ENCODE results near the gene ZNF546. TPM values are rescaled to one million over a fixed set of nuclear protein-coding genes. Genes with fewer than 3 reads are reported as not detected.
A peak's percentile ranks its signal among the peaks of the same experiment; 100 is the strongest.
"Not testable (repeated sequence)": the region's sequence is repeated elsewhere in the genome, so short reads cannot be mapped to it uniquely, and the experiment has no call there.

ZNF546 gene
- 6.9 TPM for total RNA-seq
- long read RNA-seq, full-length matches to known transcripts = 7 of 7 reads
- long read RNA-seq, partial matches to known transcripts = 0 of 7 reads
- long read RNA-seq, other reads (novel, unspliced or antisense) = 0 of 7 reads

GRCh38 chr19:39996811-39997637, at the start of gene ZNF546:
Gene ZNF546, plus strand, starts transcription at chr19:39997060. Its CDS starts 1,267 bp downstream, at chr19:39998327.
- intact Hi-C loops (cut with micrococcal nuclease) = no loop called here
- ATAC-seq = peak; percentile 99
- peak; percentile 95 for DNase-seq

GRCh38 chr19:39949026-39949747, 47.7 kb upstream of the ZNF546 start:
- intact Hi-C loops (cut with micrococcal nuclease) = no loop called here
- DNase-seq (no peak), ATAC-seq (no peak)

- intact Hi-C loops (cut with micrococcal nuclease) = no loop called here
- no peak for ATAC-seq
- no peak for DNase-seq
Observed at GRCh38 chr19:39951065-39951650, 45.7 kb upstream of the ZNF546 start.

GRCh38 chr19:39951686-39952085, 45.2 kb upstream of the ZNF546 start:
- intact Hi-C loops (cut with micrococcal nuclease) = no loop called here
- ATAC-seq (no peak), DNase-seq (no peak)

GRCh38 chr19:39953915-39954314, 42.9 kb upstream of the ZNF546 start:
- intact Hi-C loops (cut with micrococcal nuclease) = no loop called here
- no peak for DNase-seq
- ATAC-seq = no peak

- intact Hi-C loops (cut with micrococcal nuclease); DNase-seq: not testable (repeated sequence)
Observed at GRCh38 chr19:39957886-39958285, 39.0 kb upstream of the ZNF546 start.

GRCh38 chr19:39958942-39959341, 37.9 kb upstream of the ZNF546 start:
- DNase-seq; intact Hi-C loops (cut with micrococcal nuclease); ATAC-seq: not testable (repeated sequence)

More at GRCh38 chr19:39957886-39958285, 39.0 kb upstream of the ZNF546 start:
- ATAC-seq = not testable (repeated sequence)

- DNase-seq; ATAC-seq; intact Hi-C loops (cut with micrococcal nuclease): not testable (repeated sequence)
Observed at GRCh38 chr19:39959407-39959806, 37.5 kb upstream of the ZNF546 start.

GRCh38 chr19:39963898-39964297, 33.0 kb upstream of the ZNF546 start:
- intact Hi-C loops (cut with micrococcal nuclease) = no loop called here
- no peak for ATAC-seq
- DNase-seq = no peak

- ATAC-seq (no peak), DNase-seq (no peak)
- intact Hi-C loops (cut with micrococcal nuclease) = no loop called here
Observed at GRCh38 chr19:39966617-39967016, 30.2 kb upstream of the ZNF546 start.

GRCh38 chr19:39967561-39967960, 29.3 kb upstream of the ZNF546 start:
- ATAC-seq = no peak
- intact Hi-C loops (cut with micrococcal nuclease) = no loop called here
- no peak for DNase-seq

- ATAC-seq (no peak), DNase-seq (no peak)
- intact Hi-C loops (cut with micrococcal nuclease) = no loop called here
Observed at GRCh38 chr19:39968789-39969188, 28.1 kb upstream of the ZNF546 start.

- ATAC-seq = no peak
- intact Hi-C loops (cut with micrococcal nuclease) = no loop called here
- no peak for DNase-seq
Observed at GRCh38 chr19:39969266-39969665, 27.6 kb upstream of the ZNF546 start.

- DNase-seq (no peak), ATAC-seq (no peak)
- intact Hi-C loops (cut with micrococcal nuclease) = no loop called here
Observed at GRCh38 chr19:39969681-39970424, 27.0 kb upstream of the ZNF546 start.

- DNase-seq (no peak), ATAC-seq (no peak)
- intact Hi-C loops (cut with micrococcal nuclease) = no loop called here
Observed at GRCh38 chr19:39970425-39970674, 26.5 kb upstream of the ZNF546 start.

GRCh38 chr19:39970675-39971379, 26.0 kb upstream of the ZNF546 start, which contains the start of gene PSMC4:
Gene PSMC4, plus strand, starts transcription at chr19:39971165. Its CDS starts 38 bp downstream, at chr19:39971203.
- peak; percentile 99 for ATAC-seq
- intact Hi-C loops (cut with micrococcal nuclease) = no loop called here
- DNase-seq = peak; percentile 99

- ATAC-seq (no peak), DNase-seq (no peak)
- intact Hi-C loops (cut with micrococcal nuclease) = no loop called here
Observed at GRCh38 chr19:39971380-39972035, 25.4 kb upstream of the ZNF546 start.
